Activated T-cell treated with anti-CD3 and anti-CD28 coated beads for 24 hours (primary cell): Measurements from ENCODE around the gene CTR9.

Source experiments
- DNase-seq: peaks from one replicate; pipeline ENCODE4 v3.0.0-alpha.2; 2020; ENCODE audit warnings: low read depth

CTR9 gene

DNA sequence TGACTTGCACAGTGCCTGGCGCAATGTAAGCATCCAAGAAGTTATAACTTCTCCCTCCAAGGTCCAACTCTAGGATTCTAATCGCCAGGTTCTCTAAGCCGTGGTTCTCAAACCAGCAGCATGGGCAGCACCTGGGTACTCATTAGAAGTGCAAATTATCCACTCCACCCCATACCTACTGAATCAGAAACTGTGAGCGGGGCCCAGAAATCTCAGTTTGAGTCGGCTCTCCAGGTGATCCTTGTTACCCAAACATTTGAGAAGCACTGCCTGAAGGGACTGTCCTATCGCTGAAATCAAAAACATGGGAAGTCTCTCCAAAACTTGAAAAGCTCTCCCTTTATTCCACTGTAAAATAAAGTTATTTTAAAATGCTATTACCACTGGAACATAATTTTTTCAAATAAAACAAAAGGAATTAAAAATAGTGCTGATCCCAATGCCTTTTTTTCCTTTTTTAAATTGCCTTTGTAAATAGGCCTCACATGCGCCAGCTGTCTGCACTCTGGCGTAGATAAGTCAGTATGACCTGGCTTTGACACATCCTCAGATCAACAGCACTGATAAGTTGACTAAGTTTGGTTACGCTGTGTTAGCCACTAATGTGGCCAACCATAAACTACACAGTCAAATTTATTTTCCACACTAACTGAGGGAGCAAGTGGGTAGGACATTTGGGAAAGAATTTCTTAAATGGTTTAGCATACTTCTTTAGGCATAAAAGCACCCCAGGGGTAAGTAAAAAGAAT lies 8.4 kb upstream of the CTR9 start:
- DNase-seq, result no peak

DNA sequence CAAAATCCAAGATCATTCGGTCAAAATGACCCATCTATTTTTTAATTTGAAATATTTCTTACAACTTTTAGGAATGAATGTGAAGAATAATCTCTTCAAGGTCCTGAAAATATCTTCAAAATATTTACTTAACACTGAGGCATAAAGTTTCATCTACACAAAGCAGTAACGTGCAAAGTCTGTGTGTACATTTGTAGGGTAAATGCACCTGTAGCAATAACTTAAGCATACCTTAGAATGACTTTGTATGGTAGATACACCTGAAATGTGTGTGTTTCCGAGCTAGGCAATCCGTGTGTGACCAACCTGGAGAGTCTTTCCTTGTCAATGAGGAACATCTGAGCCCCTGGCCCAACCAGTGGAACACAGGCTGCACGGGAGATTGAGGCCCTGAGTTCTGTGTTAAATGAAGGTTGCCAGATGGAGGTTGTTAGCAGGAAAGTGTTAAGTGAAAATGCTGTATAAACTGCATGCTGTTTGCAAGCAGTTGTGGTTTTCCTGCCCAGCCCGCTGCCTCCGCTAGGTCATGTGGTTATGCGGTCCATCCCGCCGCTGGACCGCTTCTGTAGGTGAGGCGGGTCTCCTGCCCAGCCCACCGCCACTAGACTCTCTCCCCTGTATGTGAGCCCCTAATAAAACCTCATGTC lies 7.6 kb upstream of the CTR9 start:
- no peak for DNase-seq

- no peak for DNase-seq
These were observed 6.8 kb upstream of the CTR9 start for GRCh38 chr11:10744206-10744605.

GRCh38 chr11:10746871-10747270 lies 4.2 kb upstream of the CTR9 start:
- DNase-seq, result no peak

GRCh38 chr11:10747733-10748132 lies 3.3 kb upstream of the CTR9 start:
- DNase-seq, result no peak

- no peak for DNase-seq
These were observed 1.6 kb upstream of the CTR9 start for GRCh38 chr11:10749476-10749875.

GRCh38 chr11:10751581-10751940 lies 515 bp downstream of the CTR9 start:
- DNase-seq, result no peak

GRCh38 chr11:10752061-10752460 lies 1.0 kb downstream of the CTR9 start:
- no peak for DNase-seq

DNA sequence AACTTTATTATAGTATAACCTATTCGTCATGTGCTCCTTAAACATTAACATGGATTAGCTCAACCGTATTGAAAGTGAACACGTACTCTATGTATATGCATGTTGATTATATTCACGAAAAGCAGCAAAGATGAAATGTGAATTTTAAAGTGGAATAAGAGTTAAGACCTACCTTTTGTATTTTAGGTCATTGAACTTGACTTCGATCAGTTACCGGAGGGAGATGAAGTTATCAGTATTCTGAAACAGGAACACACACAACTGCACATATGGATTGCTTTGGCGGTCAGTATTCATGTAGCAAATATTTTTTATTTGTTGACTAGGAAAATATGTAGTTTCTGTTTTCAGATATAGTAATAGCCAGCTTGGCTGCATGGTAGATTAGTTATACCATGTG lies 1.4 kb downstream of the CTR9 start:
- DNase-seq, result no peak

- no peak for DNase-seq
These were observed 7.9 kb downstream of the CTR9 start for GRCh38 chr11:10758957-10759356.

DNA sequence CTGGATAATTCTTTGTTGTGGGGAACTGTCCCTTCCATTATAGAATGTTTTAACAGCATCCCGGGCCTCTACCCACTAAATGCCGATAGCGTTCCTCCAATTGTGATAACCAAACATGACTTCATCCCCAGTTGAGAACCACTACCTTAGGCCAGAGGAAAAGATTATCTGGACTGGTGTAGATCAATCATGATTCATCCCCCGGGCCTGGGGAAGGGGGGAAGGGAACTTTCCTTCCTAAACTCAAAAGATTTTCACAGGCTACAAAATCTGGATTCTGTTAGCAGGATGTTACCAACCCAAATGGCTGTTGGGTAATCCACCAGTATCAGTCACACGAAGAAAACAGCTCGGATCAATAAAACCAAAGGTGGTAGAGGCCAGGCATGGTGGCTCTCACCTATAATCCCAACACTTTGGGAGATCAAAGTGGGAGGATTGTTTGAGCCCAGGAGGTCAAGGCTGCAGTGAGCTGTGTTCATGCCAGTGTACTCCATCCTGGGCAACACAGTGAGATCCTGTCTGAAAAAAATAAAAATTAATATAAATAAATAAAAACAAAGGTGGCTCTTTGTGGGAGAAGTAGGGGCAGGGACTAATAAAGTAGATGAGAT lies 10.1 kb downstream of the CTR9 start:
- DNase-seq, result no peak

GRCh38 chr11:10762185-10762584 lies 11.1 kb downstream of the CTR9 start:
- no peak for DNase-seq

DNA sequence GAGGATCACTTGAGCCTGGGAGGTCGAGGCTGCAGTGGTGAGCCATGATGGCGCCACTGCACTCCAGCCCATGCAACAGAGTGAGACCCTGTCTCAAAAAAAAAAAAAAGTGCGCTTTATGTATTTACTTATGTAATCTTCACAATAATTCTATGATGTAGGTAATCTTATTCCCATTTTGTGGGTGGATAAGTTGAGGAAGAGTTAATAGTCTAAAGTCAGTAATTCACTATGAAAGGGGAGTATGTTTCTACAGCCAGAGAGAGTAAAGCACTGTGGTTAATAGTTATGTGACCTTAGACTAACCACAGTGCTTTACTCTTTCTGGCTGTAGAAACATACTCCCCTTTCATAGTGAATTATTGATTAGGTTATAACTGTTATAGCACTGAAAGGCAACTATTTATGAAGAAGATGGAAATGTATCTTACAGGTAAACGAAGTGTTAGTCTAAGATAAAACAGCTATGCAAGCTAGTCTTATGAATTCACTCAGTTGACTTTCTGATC lies 11.9 kb downstream of the CTR9 start:
- no peak for DNase-seq

- no peak for DNase-seq
These were observed 12.7 kb downstream of the CTR9 start for GRCh38 chr11:10763766-10764165.

DNA sequence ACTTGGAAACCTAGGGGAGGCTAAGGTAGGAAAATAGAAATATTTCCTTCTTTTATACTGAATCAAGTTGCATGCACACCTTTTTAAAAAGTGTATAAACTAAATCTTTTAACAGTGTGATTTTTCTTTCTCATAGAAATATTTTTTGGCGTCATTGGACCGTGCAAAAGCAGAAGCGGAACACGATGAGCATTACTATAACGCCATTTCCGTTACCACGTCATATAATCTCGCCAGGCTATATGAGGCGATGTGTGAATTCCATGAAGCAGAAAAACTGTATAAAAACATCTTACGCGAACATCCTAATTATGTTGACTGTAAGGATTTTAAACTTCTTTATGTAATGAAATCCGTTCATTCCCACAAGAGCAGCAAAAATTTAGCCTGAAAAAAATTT lies 13.4 kb downstream of the CTR9 start:
- DNase-seq, result no peak

DNA sequence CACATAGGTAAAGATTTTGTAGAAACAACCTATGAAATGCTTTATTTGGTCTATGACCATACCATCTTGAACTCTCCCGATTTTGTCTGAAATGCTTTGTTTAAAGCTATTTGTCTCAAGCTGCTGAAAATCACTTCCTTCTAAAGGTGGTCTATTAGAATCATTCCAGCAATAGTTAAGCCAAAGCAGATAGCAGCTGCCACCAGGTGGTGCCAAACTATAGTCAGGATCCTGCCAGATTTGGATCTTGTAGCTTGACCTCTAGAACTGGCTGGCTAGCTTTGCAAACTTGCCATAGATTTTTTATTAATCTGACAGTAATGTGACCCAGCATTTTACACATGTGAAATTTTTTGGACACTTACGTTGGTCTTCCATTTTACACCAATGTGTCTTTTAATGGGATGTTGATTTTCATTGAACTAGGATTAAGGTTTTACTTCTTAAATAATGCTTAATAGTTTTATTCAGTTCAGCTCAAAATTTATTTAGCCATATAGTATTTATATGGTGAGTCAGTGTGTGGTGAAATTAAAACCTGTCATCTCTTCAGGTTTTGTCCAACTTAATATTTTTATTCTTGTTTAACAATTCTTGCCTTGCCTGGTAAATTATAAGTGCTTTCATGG lies 19.7 kb downstream of the CTR9 start:
- no peak for DNase-seq

DNA sequence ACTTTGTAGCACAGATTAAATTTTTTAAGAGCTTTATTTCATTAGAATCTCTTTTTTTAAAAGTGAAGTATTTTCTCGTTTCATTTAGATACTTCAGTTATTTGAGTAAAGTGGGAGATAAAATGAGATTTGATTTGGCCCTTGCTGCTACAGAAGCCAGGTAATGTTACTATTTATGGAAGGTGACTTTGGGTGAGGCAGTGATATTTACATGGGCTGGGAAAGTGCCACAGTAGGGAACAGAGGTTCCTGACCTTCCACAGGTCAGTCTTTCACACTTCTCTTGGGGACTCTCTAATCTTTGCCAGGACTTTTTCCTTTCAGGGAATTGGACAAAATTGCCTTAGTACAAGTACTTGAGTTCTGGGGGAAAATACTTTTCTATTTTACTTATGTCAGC lies 20.4 kb downstream of the CTR9 start:
- DNase-seq, result no peak

- no peak for DNase-seq
These were observed 23.8 kb downstream of the CTR9 start for GRCh38 chr11:10774811-10775210.

GRCh38 chr11:10777393-10777793 lies 26.3 kb downstream of the CTR9 start:
- no peak for DNase-seq

DNA sequence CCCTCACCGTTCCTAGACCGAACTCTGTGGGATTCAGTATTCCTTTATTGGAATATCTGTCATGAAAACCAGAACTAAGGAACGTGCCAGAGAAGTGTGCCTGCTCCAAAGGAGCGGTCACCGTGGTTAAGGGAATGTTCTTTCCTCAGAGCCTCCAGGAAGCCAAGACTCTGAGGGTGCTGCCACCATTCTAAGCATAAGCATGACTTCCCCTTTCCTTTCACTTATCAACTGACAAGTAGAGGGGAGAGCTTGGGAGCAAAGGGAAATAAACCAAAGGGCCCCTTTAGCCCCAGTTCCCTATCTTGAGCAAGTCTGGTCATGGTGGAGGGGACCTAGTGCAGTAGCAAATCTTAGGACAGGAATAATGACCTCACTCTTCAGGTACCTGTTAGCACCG lies 26.8 kb downstream of the CTR9 start:
- no peak for DNase-seq

GRCh38 chr11:10778217-10778970 lies 27.3 kb downstream of the CTR9 start:
- no peak for DNase-seq

DNA sequence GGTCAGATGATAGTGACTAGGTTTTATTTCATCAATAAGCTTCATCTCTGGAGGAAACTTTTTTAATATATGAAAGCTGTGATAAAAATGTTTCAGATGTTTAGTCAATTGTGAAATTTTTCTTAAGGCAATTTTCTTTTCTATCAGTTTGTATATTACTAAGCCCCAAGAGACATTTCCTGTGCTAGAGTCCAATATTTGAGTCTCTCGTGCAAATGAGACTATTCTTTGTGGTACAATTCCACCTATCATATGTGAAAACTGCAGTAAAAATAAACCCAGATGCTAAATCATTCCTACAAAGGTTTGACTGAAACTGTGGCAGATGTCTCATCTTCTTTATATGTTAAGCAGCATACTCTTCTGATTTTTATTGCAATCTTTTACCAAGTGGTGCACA lies 28.0 kb downstream of the CTR9 start:
- DNase-seq, result no peak
